Ovary (tissue), 9 donors: ENCODE data around the gene DIP2C. TPM values are rescaled to one million over a fixed set of nuclear protein-coding genes. Genes with fewer than 3 reads are reported as not detected.

ENCODE experiments used
- DNase-seq, 5 donors: peaks; one replicate each; pipeline ENCODE4 v3.0.0-alpha.2; 2019 to 2020
- H3K27ac ChIP-seq, 2 donors: fragments of 200-600 bp; one replicate each; pipeline versions ENCODE4 v1.5.1 to v1.8.0; 2019 to 2022
- H3K27me3 ChIP-seq: fragments of 200-600 bp; one replicate; pipeline ENCODE4 v1.8.0; 2022
- H3K36me3 ChIP-seq: fragments of 200-600 bp; sonication (generic); one replicate; pipeline ENCODE4 v1.5.1; 2019
- H3K4me1 ChIP-seq: one replicate; pipeline ENCODE4 v1.8.1; 2013; ENCODE audit warnings: mild to moderate bottlenecking, moderate library complexity; ENCODE audit not compliant: insufficient read depth
- H3K4me3 ChIP-seq: fragments of 200-600 bp; sonication (generic); one replicate; pipeline ENCODE4 v1.5.1; 2017
- H3K9me3 ChIP-seq, 2 donors: fragments of 200-600 bp in 1 of 2; sonication (generic) in 1 of 2; one replicate each; pipeline versions ENCODE4 v1.5.1 to v1.8.1; 2013 to 2019; ENCODE audit warnings: mild to moderate bottlenecking in 1 of 2, moderate library complexity in 1 of 2
- EP300 ChIP-seq: sonication (generic); formaldehyde crosslinking; IDR thresholded peaks from one replicate; pipeline ENCODE4 v1.6.1; 2017; ENCODE audit warnings: antibody characterized with exemption
- POLR2A ChIP-seq: fragments of 450-650 bp; IDR thresholded peaks from one replicate; pipeline ENCODE4 v1.6.1; 2017; ENCODE audit warnings: antibody characterized with exemption, mild to moderate bottlenecking, moderate library complexity
- WGBS, 3 donors: extraction: QIAGEN DNeasy Blood & Tissue Kit in 1 of 3; methylation state at CpG; one replicate each; pipeline versions ENCODE4 v1.1.5 to v1.1.7; 2013 to 2017; 5-methylcytosine and 5-hydroxymethylcytosine counted together
- intact Hi-C, 4 donors: fragments of 100-400 bp; cut with DNase I; formaldehyde crosslinking; loops; one replicate each; pipeline versions ENCODE4 v1.11.0 to v1.15.1; 2022 to 2023
- polyA plus RNA-seq, 2 donors: library from polyadenylated mRNA; stranded (reverse); fragments of 200-250 nt in 1 of 2; fragments of 350-450 nt in 1 of 2; fragmentation: Illumina TruSeq in 1 of 2; extraction: RNeasy Lipid Tissue Mini Kit (QIAGEN cat#74804) in 1 of 2; gene quantifications; one replicate each; pipeline ENCODE4 v1.2.3, GENCODE V29; 2013 to 2014
- total RNA-seq, 7 donors: library from RNA; depleted of rRNA in 2 of 7; stranded (reverse); fragments of >200 nt in 2 of 7; fragmentation: NEBNext Ultra II Directional in 3 of 7; extraction: Animal tissue kit (Norgen Biotek cat#: 25700) in 3 of 7; gene quantifications; one replicate each; pipeline versions ENCODE4 v1.1.0 to v1.2.4, GENCODE V29; 2016 to 2023
- TF ChIP-seq, protein P1 (sequence below), 3 donors: fragments of 450-650 bp in 2 of 3; fragments of 200-600 bp in 1 of 3; IDR thresholded peaks; one replicate each; pipeline versions ENCODE4 v1.5.1 to v1.8.0; 2016 to 2022; ENCODE audit warnings: antibody characterized with exemption in 3 of 3, mild to moderate bottlenecking in 1 of 3
- donor health status: DM: no; HTN: no; CAD: no; lungs with moderate emphysema.
- donor health status: DM: no; HTN: no; CAD: no.
- donor health status: Bipolar disorder and iron deficiency.
- donor health status: DM: yes; HTN: yes; CAD: no.
- donor health status: DM: no; HTN: no; CAD: no.
- donor health status: DM: yes; HTN: yes; CAD: no.

DIP2C gene
- total and polyA plus RNA-seq, 9 donors, result 10.1 to 29.4 (median 22.2) TPM

DNA sequence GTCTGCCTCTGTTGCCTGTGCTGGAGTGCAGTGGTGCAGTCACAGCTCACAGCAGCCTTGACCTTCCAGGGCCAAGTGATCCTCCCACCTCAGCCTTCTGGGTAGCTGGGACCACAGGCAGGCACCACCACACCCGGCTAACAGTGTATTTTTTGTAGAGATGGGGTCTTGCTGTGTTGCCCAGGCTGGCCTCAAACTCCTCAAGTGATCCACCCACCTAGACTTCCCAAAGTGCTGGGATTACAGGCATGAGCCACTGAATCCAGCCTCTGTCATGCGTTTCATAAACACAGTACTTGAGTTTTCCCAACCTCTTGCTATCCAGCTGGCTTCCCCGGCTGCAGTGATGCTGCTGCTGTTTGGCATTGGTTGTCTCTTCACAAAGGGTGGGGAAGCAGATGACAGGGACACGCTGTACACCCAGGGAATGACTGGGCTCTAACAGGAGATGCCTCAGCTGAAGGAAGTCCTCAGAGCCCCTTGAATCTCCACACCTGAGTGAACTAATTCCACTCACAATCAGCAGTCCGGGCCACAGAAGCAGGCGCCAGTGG lies 191.5 kb downstream of the DIP2C start:
- DNase-seq, result peak in 2 of 5 donors; percentile 7 to 17
- H3K4me3 ChIP-seq, result no peak overlapping the region
- H3K9me3 ChIP-seq, result no peaks in the 10 kb centered on the region
- H3K4me1 ChIP-seq, result peaks cover 2% of the 10 kb centered on the region
- no peaks in the 10 kb centered on the region for H3K27me3 ChIP-seq
- no peaks in the 10 kb centered on the region for H3K36me3 ChIP-seq
- TF ChIP-seq, protein P1, sequence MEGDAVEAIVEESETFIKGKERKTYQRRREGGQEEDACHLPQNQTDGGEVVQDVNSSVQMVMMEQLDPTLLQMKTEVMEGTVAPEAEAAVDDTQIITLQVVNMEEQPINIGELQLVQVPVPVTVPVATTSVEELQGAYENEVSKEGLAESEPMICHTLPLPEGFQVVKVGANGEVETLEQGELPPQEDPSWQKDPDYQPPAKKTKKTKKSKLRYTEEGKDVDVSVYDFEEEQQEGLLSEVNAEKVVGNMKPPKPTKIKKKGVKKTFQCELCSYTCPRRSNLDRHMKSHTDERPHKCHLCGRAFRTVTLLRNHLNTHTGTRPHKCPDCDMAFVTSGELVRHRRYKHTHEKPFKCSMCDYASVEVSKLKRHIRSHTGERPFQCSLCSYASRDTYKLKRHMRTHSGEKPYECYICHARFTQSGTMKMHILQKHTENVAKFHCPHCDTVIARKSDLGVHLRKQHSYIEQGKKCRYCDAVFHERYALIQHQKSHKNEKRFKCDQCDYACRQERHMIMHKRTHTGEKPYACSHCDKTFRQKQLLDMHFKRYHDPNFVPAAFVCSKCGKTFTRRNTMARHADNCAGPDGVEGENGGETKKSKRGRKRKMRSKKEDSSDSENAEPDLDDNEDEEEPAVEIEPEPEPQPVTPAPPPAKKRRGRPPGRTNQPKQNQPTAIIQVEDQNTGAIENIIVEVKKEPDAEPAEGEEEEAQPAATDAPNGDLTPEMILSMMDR (IDR thresholded peaks at IDR 0.05), result no peak
- TF ChIP-seq EP300 (no peak), POLR2A (no peak)
- intact Hi-C loops, result no loop called here
- no peak overlapping the region for H3K27ac ChIP-seq
- 91 to 94% (median 93%) methylated on average over 6 of the region's 6 CpGs for WGBS, 3 donors

DNA sequence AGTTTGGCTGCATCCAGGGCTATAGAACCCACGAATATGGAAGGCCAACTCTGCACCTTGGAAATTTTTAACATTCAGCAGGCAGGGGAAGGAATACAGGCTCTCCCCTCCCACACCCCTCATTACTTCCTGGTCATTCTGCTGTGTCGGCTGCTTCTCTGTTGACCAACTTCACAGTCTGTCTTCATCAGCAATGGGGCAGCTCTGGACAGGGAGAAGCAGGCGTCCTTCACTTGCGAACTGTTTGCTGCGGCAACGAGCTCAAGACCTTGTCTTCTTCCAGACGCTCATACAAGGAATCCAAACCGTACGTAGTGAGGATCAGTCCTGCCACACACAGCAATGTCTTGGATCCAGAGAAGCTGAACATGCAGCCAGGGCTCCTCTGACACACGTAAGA lies 192.2 kb downstream of the DIP2C start:
- H3K27ac ChIP-seq, result no peak overlapping the region
- no peaks in the 10 kb centered on the region for H3K9me3 ChIP-seq
- WGBS, 3 donors, result 88 to 89% (median 88%) methylated on average over 10 of the region's 10 CpGs
- H3K27me3 ChIP-seq, result no peaks in the 10 kb centered on the region
- intact Hi-C loops, result no loop called here
- H3K4me3 ChIP-seq, result no peak overlapping the region
- no peaks in the 10 kb centered on the region for H3K36me3 ChIP-seq
- H3K4me1 ChIP-seq, result peaks cover 2% of the 10 kb centered on the region
- peak in 2 of 5 donors; percentile 5 to 9 for DNase-seq
- TF ChIP-seq EP300, result no peak
- no peak for TF ChIP-seq POLR2A
- TF ChIP-seq, protein P1 (IDR thresholded peaks at IDR 0.05), result no peak

DNA sequence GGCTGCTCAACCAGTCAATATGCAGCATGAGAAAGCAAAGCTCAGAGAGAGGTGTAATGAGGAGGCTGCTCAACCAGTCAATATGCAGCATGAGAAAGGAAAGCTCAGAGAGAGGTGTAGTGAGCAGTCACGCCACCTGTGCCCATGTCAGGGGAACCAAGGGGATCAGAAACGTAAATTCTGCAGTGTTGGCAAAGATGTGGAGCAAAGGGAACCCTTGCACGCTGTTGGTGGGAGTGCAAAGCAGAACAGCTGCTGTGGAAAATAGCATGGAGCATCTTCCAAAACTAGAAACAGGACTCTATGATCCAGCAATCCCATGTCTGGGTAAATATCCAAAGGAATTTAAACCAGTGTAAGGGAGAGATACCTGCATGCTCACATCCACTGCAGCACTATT lies 194.9 kb downstream of the DIP2C start:
- peaks cover 12% of the 10 kb centered on the region for H3K4me1 ChIP-seq
- no peak overlapping the region for H3K4me3 ChIP-seq
- H3K36me3 ChIP-seq, result no peaks in the 10 kb centered on the region
- no peak overlapping the region for H3K27ac ChIP-seq
- 72 to 78% (median 77%) methylated on average over 3 of the region's 3 CpGs for WGBS, 3 donors
- no peaks in the 10 kb centered on the region for H3K9me3 ChIP-seq
- DNase-seq, result no peak
- TF ChIP-seq POLR2A, result no peak
- intact Hi-C loops, result no loop called here
- no peaks in the 10 kb centered on the region for H3K27me3 ChIP-seq

DNA sequence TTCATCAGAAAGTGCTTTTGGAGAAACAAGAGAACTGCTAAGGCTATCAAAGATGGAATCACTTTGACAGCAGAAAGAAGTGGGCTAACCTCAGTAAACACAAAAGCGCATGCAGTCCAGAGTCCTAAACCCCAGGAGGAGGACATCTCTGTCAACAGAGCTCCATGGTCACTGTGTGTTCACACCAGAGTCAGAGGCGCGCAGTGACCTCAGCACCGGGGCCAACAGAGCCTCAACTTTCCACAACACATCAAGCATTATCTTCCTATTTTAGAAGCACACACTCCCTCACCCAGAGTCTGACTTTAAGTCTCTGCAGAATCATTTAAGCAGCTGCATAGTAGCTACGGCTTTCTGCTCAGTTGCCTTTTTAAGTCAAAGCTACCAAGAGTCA lies 195.3 kb downstream of the DIP2C start:
- H3K4me1 ChIP-seq, result peaks cover 12% of the 10 kb centered on the region
- H3K27me3 ChIP-seq, result no peaks in the 10 kb centered on the region
- no peaks in the 10 kb centered on the region for H3K36me3 ChIP-seq
- intact Hi-C loops, result no loop called here
- no peak overlapping the region for H3K27ac ChIP-seq
- H3K4me3 ChIP-seq, result no peak overlapping the region
- TF ChIP-seq EP300 (no peak), POLR2A (no peak)
- TF ChIP-seq, protein P1 (IDR thresholded peaks at IDR 0.05), result no peak
- 87 to 89% (median 88%) methylated on average over 5 of the region's 5 CpGs for WGBS, 3 donors
- DNase-seq, result peak in 1 of 5 donors; percentile 11
- H3K9me3 ChIP-seq, result no peaks in the 10 kb centered on the region

DNA sequence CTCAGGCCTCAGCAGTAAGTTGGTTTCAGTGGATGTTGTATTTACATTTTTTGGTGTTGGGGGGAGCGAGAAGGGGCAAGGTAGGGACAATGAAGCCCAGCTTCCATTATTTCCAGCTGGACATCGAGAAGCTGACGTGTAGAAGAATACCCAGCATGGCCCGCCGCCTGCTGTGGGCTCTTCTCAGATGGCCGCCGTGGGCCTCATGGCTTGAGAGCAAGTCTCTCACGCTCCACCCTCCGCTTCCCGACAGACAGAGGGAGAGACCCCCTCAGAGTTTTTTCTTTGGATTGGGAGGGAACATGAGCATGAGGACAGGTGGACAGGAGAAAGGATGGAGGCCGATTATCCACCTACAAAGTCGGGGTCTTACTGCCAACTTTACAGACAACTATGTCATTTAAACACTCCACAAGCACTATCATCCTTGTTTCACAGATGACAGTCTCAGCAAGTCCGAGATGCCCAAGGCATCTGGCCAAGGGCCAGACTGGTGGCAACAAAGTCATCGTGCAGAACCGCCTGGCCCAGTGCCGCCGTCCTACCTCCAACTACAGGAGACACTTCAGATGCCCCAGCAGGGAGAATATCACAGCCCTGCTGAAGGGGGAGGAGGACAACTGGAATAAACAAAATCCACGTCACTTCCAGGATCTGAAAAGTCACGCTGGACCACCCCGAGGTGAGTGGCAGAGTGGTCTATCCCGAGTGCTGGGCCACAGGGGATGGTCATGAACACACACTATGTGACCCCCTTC lies 195.9 kb downstream of the DIP2C start:
- Histone ChIP-seq H3K4me1 (peaks cover 12% of the 10 kb centered on the region), H3K9me3 (no peaks in the 10 kb centered on the region), H3K27ac (no peak overlapping the region), H3K27me3 (no peaks in the 10 kb centered on the region), H3K4me3 (no peak overlapping the region), H3K36me3 (no peaks in the 10 kb centered on the region)
- TF ChIP-seq POLR2A (no peak), EP300 (no peak)
- TF ChIP-seq, protein P1 (IDR thresholded peaks at IDR 0.05), result no peak
- intact Hi-C loops, result no loop called here
- no peak for DNase-seq
- WGBS, 3 donors, result 92 to 97% (median 96%) methylated on average over 21 of the region's 21 CpGs
